ENCODE measurements around the gene SDK1.

DNA sequence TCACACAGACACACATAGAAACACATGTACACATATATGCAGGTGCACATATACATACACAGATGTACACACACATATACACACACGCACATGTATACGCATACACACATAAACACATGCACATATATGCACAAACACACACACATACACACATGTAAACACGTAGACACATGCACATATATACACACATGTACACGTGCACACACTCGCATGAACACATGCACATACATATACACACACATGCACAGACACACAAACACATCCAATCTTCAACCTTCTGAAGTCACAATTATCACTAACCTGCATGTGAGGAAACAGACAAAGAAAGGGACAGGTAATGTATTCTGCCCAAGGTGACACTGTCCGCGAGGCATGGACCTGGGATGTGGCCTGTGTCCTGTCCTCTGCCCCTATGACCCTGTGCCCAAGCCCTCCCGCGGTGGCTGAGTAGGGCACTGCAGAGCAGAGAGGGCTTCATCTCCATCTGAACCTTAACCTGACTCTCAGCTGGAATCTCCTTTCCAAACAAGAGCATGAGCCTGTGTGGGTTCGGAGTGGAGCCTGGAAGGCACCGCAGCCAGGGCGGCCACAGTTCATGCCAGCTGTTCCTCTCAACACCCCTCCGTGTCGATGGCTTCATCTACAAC, 660.9 kb downstream of the SDK1 start:
- TF ChIP-seq, protein P1, sequence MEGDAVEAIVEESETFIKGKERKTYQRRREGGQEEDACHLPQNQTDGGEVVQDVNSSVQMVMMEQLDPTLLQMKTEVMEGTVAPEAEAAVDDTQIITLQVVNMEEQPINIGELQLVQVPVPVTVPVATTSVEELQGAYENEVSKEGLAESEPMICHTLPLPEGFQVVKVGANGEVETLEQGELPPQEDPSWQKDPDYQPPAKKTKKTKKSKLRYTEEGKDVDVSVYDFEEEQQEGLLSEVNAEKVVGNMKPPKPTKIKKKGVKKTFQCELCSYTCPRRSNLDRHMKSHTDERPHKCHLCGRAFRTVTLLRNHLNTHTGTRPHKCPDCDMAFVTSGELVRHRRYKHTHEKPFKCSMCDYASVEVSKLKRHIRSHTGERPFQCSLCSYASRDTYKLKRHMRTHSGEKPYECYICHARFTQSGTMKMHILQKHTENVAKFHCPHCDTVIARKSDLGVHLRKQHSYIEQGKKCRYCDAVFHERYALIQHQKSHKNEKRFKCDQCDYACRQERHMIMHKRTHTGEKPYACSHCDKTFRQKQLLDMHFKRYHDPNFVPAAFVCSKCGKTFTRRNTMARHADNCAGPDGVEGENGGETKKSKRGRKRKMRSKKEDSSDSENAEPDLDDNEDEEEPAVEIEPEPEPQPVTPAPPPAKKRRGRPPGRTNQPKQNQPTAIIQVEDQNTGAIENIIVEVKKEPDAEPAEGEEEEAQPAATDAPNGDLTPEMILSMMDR (IDR thresholded peaks at IDR 0.05), result no peak
- TF ChIP-seq POLR2A (IDR thresholded peaks at IDR 0.05), result no peak
